ENCODE measurements around the gene TMEM236.

Gene TMEM236

DNA sequence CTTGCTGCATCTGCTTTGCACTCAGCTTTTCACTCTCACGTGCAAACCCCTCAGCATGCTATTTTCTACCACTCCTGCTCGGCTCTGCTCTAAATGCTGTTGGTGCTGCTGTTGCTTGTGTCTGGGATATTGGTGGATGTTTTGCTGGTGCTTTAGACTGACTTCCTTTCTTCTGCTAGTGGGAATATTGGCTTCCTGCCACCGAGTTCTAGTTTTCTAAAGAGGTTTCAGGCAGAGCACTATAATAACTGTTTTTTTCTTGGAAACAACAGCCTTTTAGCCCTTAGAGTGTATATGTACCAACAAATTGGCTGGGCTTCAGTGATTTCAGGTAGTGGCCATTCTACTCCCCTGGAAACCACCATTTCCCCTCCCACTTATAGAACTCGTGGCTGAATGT, 27.8 kb downstream of the TMEM236 start:
- no peak for DNase-seq (ENCODE audit: low read depth, low spot score)
- H3K9me3 ChIP-seq (ENCODE audit: insufficient read depth, low read length): no peaks in the 10 kb centered on the region
- H3K4me3 ChIP-seq (ENCODE audit: insufficient read length, low read depth): no peak overlapping the region
- H3K36me3 ChIP-seq (ENCODE audit: insufficient read depth, insufficient read length, low read length): no peaks in the 10 kb centered on the region
- TF ChIP-seq YY1 (IDR thresholded peaks at IDR 0.05; ENCODE audit: insufficient read depth, insufficient read length): no peak
- no peak for TF ChIP-seq ZNF274 (IDR thresholded peaks at IDR 0.05; ENCODE audit: low read depth, low read length)
- no peak for TF ChIP-seq SUZ12 (IDR thresholded peaks at IDR 0.05; ENCODE audit: extremely low read depth, insufficient read depth, insufficient read length)
- H3K9ac ChIP-seq (ENCODE audit: insufficient read length, low read depth): no peak overlapping the region
- H3K27me3 ChIP-seq (ENCODE audit: insufficient read depth, insufficient read length): no peaks in the 10 kb centered on the region
- H3K4me1 ChIP-seq (ENCODE audit: insufficient read depth, insufficient read length): no peaks in the 10 kb centered on the region

DNA sequence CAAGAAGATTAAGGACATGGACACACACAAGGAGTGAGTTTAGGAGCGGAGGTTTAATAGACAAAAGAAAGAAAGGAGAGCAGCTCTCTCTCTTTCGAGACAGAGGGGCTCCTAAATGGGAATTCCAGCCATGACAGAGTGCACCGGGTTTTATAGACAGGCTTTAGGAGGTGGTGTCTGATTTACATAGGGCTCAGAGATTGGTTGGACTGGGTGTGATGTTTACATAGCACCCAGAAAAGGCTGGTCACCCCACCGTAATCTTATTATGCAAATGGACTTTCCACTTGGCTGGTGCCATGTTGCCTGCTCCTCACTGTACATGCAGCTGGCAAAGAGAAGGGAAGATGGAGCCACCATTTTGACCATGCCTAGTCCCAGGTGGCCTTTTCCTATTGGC, 28.7 kb downstream of the TMEM236 start:
- no peak overlapping the region for H3K9ac ChIP-seq (ENCODE audit: insufficient read length, low read depth)
- no peaks in the 10 kb centered on the region for H3K36me3 ChIP-seq (ENCODE audit: insufficient read depth, insufficient read length, low read length)
- TF ChIP-seq SUZ12 (IDR thresholded peaks at IDR 0.05; ENCODE audit: extremely low read depth, insufficient read depth, insufficient read length): no peak
- TF ChIP-seq ZNF274 (IDR thresholded peaks at IDR 0.05; ENCODE audit: low read depth, low read length): no peak
- no peaks in the 10 kb centered on the region for H3K9me3 ChIP-seq (ENCODE audit: insufficient read depth, low read length)
- H3K4me1 ChIP-seq (ENCODE audit: insufficient read depth, insufficient read length): no peaks in the 10 kb centered on the region
- H3K4me3 ChIP-seq (ENCODE audit: insufficient read length, low read depth): no peak overlapping the region
- no peak for DNase-seq (ENCODE audit: low read depth, low spot score)
- H3K27me3 ChIP-seq (ENCODE audit: insufficient read depth, insufficient read length): no peaks in the 10 kb centered on the region

DNA sequence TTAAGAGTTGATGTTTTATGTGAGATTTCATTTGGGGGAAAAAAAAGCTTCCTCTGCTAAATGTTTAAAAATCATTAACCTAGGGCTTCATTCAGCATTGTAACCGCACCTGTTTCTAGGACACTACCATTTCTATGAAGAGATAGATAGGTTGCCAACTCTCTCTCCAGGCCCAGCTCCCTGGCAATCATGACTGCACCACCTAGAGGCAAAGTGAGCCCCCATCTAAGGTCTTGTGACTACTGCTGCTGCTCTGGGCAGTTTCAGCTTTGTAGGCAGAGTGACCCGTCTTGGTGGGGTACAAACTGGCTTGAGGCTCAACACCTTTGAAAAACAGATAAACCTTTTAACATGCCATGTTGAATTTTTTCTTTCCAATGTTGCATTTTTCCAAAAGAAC, 29.9 kb downstream of the TMEM236 start:
- no peaks in the 10 kb centered on the region for H3K36me3 ChIP-seq (ENCODE audit: insufficient read depth, insufficient read length, low read length)
- H3K4me3 ChIP-seq (ENCODE audit: insufficient read length, low read depth): no peak overlapping the region
- no peak for DNase-seq (ENCODE audit: low read depth, low spot score)
- H3K9me3 ChIP-seq (ENCODE audit: insufficient read depth, low read length): no peaks in the 10 kb centered on the region
- no peaks in the 10 kb centered on the region for H3K4me1 ChIP-seq (ENCODE audit: insufficient read depth, insufficient read length)
- H3K27me3 ChIP-seq (ENCODE audit: insufficient read depth, insufficient read length): no peaks in the 10 kb centered on the region
- H3K9ac ChIP-seq (ENCODE audit: insufficient read length, low read depth): no peak overlapping the region
- TF ChIP-seq SUZ12 (IDR thresholded peaks at IDR 0.05; ENCODE audit: extremely low read depth, insufficient read depth, insufficient read length): no peak
- TF ChIP-seq YY1 (IDR thresholded peaks at IDR 0.05; ENCODE audit: insufficient read depth, insufficient read length): no peak
- TF ChIP-seq ZNF274 (IDR thresholded peaks at IDR 0.05; ENCODE audit: low read depth, low read length): no peak

DNA sequence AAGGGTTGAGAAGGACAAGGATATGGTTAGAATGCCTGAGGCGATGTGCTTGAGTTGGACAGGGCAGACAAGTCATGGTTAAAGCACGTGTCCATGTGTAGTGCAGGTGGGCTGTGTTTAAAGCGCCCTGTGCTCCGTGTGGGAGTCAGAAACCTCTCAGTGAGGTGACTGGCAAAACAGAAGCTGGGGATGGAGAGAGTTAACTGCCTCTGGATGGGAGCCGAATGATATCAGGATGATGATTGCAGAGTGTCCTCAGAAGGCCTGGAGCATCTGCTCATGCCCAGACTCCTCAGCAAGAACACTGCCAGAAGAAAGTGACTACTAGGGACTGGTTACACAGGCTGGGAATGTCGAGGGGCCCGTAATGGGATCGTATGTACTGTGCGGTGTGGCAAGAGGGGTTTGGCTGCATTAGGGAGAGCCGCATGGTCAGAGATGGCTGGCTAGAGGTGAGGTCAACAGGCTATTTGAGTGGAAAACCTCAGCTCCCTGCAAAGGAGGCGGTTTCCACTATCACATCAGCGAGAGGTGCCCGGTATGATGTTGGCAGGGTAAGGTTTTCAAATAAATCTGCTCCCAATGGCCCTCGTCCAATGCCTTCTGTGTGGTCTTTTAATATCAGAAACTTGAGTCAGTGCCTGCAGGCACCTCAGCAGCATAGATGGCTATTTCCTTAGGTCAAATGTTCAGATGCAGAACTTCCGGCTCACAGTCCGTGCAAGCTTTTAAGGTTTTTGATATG, 31.1 kb downstream of the TMEM236 start:
- DNase-seq (ENCODE audit: low read depth, low spot score): no peak

DNA sequence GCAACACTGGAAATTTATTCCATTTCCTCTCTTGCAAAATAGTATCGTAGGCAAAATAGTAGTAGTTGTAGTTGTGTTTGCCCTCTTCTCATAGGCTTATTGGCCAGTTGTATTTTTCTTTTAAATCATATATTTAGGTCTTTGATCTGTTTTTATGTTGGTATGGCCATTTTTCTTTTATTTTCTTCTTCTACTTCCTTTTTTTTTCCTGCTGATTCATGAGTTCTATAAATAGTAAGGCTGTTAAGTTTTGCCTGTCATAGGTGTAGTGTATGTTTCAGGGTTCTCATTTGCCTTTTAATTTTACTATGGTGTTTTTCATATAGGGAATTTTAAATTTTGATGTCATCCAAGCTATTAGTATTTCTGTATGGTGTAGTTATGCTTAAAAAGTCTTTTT, 31.8 kb downstream of the TMEM236 start:
- peaks cover 5% of the 10 kb centered on the region for H3K4me1 ChIP-seq (ENCODE audit: insufficient read depth, insufficient read length)
- no peaks in the 10 kb centered on the region for H3K9me3 ChIP-seq (ENCODE audit: insufficient read depth, low read length)

More for the DNA sequence above, 31.1 kb downstream of the TMEM236 start:
- no peak for TF ChIP-seq SUZ12 (IDR thresholded peaks at IDR 0.05; ENCODE audit: extremely low read depth, insufficient read depth, insufficient read length)
- TF ChIP-seq ZNF274 (IDR thresholded peaks at IDR 0.05; ENCODE audit: low read depth, low read length): no peak
- no peak for TF ChIP-seq YY1 (IDR thresholded peaks at IDR 0.05; ENCODE audit: insufficient read depth, insufficient read length)
- no peak overlapping the region for H3K9ac ChIP-seq (ENCODE audit: insufficient read length, low read depth)
- no peak overlapping the region for H3K4me3 ChIP-seq (ENCODE audit: insufficient read length, low read depth)
- H3K27me3 ChIP-seq (ENCODE audit: insufficient read depth, insufficient read length): no peaks in the 10 kb centered on the region
- H3K36me3 ChIP-seq (ENCODE audit: insufficient read depth, insufficient read length, low read length): no peaks in the 10 kb centered on the region
- no peaks in the 10 kb centered on the region for H3K9me3 ChIP-seq (ENCODE audit: insufficient read depth, low read length)
- peaks cover 5% of the 10 kb centered on the region for H3K4me1 ChIP-seq (ENCODE audit: insufficient read depth, insufficient read length)

DNA sequence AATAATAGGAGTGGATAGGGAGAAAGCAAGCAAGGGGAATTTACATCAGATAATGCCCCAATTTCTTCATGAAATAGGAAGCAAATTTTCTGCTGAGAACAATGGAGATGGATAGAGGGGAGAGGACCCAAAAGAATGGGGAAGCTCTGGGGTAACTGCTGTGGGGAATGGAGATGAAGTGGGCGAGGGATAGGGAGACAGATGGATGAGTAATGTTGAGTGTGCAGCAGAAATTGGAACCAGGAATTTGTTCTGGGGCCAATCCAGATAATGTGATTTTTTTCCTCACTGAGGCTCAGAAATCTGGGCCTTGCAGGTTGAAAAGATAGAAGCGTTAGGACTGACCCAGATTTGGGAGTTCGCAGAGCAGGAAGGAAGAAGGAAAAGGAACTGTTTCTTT, 32.7 kb downstream of the TMEM236 start:
- H3K9ac ChIP-seq (ENCODE audit: insufficient read length, low read depth): no peak overlapping the region
- H3K4me3 ChIP-seq (ENCODE audit: insufficient read length, low read depth): no peak overlapping the region
- DNase-seq (ENCODE audit: low read depth, low spot score): no peak
- TF ChIP-seq ZNF274 (IDR thresholded peaks at IDR 0.05; ENCODE audit: low read depth, low read length): no peak
- no peak for TF ChIP-seq SUZ12 (IDR thresholded peaks at IDR 0.05; ENCODE audit: extremely low read depth, insufficient read depth, insufficient read length)
- no peak for TF ChIP-seq YY1 (IDR thresholded peaks at IDR 0.05; ENCODE audit: insufficient read depth, insufficient read length)
- H3K4me1 ChIP-seq (ENCODE audit: insufficient read depth, insufficient read length): peaks cover 5% of the 10 kb centered on the region
- no peaks in the 10 kb centered on the region for H3K36me3 ChIP-seq (ENCODE audit: insufficient read depth, insufficient read length, low read length)
- no peaks in the 10 kb centered on the region for H3K9me3 ChIP-seq (ENCODE audit: insufficient read depth, low read length)
- no peaks in the 10 kb centered on the region for H3K27me3 ChIP-seq (ENCODE audit: insufficient read depth, insufficient read length)

More for the DNA sequence above, 31.8 kb downstream of the TMEM236 start:
- Histone ChIP-seq H3K9ac (ENCODE audit: insufficient read length, low read depth) (no peak overlapping the region), H3K4me3 (ENCODE audit: insufficient read length, low read depth) (no peak overlapping the region), H3K27me3 (ENCODE audit: insufficient read depth, insufficient read length) (no peaks in the 10 kb centered on the region), H3K36me3 (ENCODE audit: insufficient read depth, insufficient read length, low read length) (no peaks in the 10 kb centered on the region)
- no peak for TF ChIP-seq SUZ12 (IDR thresholded peaks at IDR 0.05; ENCODE audit: extremely low read depth, insufficient read depth, insufficient read length)
- TF ChIP-seq ZNF274 (IDR thresholded peaks at IDR 0.05; ENCODE audit: low read depth, low read length): no peak
- no peak for TF ChIP-seq YY1 (IDR thresholded peaks at IDR 0.05; ENCODE audit: insufficient read depth, insufficient read length)
- DNase-seq (ENCODE audit: low read depth, low spot score): no peak

DNA sequence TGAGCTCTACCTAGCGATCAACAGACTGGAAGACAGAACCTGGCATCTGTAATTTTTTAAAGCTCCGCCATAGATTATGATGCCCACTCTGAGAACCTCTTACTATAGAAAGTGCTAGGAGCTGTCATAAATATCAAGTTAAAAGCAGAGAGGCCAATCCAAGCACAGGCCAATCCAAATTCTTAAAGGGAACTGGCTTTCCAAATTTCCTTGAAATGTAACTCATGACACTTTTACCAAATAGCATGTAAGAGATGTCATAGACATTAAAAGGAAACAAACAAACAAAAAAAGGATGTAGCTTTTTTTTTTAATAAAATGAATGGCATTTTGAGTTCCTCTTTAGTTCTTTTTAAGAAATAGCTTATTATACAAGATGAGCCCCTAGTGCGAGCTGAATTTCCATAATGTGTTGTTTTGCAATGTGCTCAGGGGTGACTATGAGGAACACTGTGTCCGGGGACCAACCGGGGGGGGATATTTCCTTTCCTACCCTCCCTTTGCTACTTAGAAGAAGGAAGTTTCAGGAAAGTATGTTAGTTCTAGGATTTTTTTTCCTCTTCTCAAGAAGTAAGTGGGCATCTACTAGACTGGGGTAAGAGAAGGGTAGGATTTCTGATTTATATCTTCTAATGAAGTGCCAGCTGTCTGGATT, 33.4 kb downstream of the TMEM236 start:
- Histone ChIP-seq H3K36me3 (ENCODE audit: insufficient read depth, insufficient read length, low read length) (no peaks in the 10 kb centered on the region), H3K27me3 (ENCODE audit: insufficient read depth, insufficient read length) (no peaks in the 10 kb centered on the region), H3K9me3 (ENCODE audit: insufficient read depth, low read length) (no peaks in the 10 kb centered on the region), H3K4me1 (ENCODE audit: insufficient read depth, insufficient read length) (peaks cover 5% of the 10 kb centered on the region), H3K4me3 (ENCODE audit: insufficient read length, low read depth) (no peak overlapping the region), H3K9ac (ENCODE audit: insufficient read length, low read depth) (no peak overlapping the region)
- no peak for TF ChIP-seq SUZ12 (IDR thresholded peaks at IDR 0.05; ENCODE audit: extremely low read depth, insufficient read depth, insufficient read length)
- TF ChIP-seq YY1 (IDR thresholded peaks at IDR 0.05; ENCODE audit: insufficient read depth, insufficient read length): no peak
- TF ChIP-seq ZNF274 (IDR thresholded peaks at IDR 0.05; ENCODE audit: low read depth, low read length): no peak
- no peak for DNase-seq (ENCODE audit: low read depth, low spot score)
